BE2C (cell line): ENCODE results near the gene PLXNB2.

Experiments used
- DNase-seq: peaks from one replicate; pipeline ENCODE4 v3.0.0-alpha.2; 2020
- H3K27me3 ChIP-seq: fragments of 250-450 bp; sonication (Bioruptor Pico); 2 replicates; pipeline ENCODE4 v1.5.1; 2020; ENCODE audit warnings: mild to moderate bottlenecking
- H3K36me3 ChIP-seq: fragments of 250-450 bp; sonication (Bioruptor Pico); 2 replicates; pipeline ENCODE4 v1.5.1; 2020; ENCODE audit warnings: mild to moderate bottlenecking
- H3K4me1 ChIP-seq: fragments of 250-450 bp; sonication (Bioruptor Pico); 2 replicates; pipeline ENCODE4 v1.5.1; 2020
- H3K4me3 ChIP-seq: 2 replicates; pipeline ENCODE4 v1.5.1; 2011; ENCODE audit warnings: low read depth, low read length
- H3K9me3 ChIP-seq: fragments of 250-450 bp; sonication (Bioruptor Pico); 2 replicates; pipeline ENCODE4 v1.5.1; 2020
- TF ChIP-seq, protein P1 (sequence below): IDR thresholded peaks from 2 replicates; pipeline ENCODE4 v1.5.1; 2012; ENCODE audit warnings: mild to moderate bottlenecking, low read depth, low read length

Gene PLXNB2

DNA sequence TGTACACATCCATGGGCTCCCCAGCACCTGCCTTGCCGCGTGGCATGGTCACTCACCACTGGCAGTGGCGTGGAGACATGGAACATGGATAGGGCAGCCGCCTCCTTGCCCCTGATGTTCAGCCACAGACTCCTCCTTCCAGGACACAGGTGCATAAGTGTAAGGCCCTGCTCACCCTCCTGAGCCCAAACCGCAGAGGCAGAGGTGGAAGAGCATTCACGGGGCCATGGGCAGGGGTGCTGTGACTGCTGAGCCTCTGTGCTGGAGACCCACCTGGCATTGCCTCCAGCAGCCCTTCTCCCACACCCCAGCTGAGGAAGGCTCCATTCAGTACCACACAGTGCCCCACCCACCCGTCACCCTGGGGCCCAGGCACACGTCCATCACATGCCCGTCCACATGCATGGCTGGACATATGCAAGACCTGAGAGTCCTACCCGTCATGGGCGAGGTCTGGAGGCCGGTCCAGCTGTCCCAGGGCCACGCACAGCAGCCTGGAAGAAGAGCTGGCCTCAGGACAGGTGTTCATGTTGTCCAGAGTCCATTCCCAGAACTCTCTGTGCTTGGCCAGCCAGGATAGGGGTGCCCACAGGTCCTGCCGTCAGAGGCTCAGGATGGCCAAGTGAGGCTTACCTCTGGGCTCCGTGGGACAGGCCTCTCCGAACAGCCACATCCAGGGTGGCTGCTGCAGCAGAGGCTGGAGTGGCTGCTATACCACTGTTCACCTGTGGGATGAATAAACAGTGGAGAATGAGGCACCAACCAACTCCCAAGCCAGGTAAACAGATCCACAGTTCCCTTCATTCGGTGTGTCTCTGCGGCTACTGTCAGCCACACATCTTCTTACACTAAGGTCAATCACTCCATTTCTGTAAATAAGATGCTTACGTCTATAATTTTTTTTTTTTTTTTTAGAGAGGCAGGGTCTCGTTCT lies 60.9 kb downstream of the PLXNB2 start:
- H3K4me3 ChIP-seq: no peak overlapping the region
- peaks cover 17% of the 10 kb centered on the region for H3K4me1 ChIP-seq
- no peak for DNase-seq
- no peaks in the 10 kb centered on the region for H3K9me3 ChIP-seq
- TF ChIP-seq, protein P1, sequence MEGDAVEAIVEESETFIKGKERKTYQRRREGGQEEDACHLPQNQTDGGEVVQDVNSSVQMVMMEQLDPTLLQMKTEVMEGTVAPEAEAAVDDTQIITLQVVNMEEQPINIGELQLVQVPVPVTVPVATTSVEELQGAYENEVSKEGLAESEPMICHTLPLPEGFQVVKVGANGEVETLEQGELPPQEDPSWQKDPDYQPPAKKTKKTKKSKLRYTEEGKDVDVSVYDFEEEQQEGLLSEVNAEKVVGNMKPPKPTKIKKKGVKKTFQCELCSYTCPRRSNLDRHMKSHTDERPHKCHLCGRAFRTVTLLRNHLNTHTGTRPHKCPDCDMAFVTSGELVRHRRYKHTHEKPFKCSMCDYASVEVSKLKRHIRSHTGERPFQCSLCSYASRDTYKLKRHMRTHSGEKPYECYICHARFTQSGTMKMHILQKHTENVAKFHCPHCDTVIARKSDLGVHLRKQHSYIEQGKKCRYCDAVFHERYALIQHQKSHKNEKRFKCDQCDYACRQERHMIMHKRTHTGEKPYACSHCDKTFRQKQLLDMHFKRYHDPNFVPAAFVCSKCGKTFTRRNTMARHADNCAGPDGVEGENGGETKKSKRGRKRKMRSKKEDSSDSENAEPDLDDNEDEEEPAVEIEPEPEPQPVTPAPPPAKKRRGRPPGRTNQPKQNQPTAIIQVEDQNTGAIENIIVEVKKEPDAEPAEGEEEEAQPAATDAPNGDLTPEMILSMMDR: no peak
- no peaks in the 10 kb centered on the region for H3K27me3 ChIP-seq
- H3K36me3 ChIP-seq: peaks cover 14% of the 10 kb centered on the region

DNA sequence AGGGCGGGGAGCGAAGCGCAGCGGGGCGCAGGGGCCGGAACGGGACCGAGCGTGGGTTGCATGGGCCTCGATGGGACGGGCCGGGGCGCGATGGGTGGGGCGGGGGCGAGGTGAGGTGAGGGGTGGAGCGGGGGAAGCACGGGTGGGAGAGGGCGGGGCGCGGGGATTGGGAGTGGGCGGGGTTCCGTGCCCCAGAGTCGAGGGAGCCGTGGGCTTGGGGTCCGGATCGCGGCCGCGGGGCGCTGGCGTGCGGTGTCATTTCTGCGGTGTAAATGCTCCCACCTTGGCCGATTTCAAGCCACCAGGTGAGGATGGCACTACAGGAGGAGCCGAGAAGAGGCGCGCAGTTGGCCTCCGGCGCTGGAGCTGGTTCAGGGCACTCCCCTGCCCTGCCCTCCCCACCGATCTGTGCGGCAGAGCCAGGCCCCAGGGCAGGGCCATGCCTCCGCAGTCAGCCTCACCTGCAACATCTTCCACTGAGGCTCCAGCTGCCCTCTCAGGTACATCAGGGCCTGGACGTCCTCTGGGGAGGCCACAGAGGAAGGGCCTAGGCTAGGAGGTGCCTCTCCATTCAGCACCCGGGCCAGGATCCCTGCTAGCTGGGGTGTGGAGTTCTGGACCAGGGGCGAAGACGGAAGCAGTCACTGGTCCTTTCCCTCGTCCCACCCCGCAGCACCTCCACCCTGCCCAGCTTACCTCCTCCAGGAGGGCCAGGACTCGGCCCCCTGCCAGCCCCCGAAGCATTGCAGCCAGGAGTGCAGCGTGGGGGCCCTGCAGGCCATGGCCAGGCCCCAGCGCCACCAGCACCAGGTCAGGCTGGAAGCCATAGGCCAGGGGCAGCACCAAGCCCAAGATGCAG lies 62.0 kb downstream of the PLXNB2 start:
- Histone ChIP-seq H3K36me3 (peaks cover 14% of the 10 kb centered on the region), H3K9me3 (no peaks in the 10 kb centered on the region), H3K4me1 (peaks cover 17% of the 10 kb centered on the region), H3K27me3 (no peaks in the 10 kb centered on the region), H3K4me3 (peak overlapping the region; percentile 94)
- TF ChIP-seq, protein P1: no peak
- DNase-seq: no peak

DNA sequence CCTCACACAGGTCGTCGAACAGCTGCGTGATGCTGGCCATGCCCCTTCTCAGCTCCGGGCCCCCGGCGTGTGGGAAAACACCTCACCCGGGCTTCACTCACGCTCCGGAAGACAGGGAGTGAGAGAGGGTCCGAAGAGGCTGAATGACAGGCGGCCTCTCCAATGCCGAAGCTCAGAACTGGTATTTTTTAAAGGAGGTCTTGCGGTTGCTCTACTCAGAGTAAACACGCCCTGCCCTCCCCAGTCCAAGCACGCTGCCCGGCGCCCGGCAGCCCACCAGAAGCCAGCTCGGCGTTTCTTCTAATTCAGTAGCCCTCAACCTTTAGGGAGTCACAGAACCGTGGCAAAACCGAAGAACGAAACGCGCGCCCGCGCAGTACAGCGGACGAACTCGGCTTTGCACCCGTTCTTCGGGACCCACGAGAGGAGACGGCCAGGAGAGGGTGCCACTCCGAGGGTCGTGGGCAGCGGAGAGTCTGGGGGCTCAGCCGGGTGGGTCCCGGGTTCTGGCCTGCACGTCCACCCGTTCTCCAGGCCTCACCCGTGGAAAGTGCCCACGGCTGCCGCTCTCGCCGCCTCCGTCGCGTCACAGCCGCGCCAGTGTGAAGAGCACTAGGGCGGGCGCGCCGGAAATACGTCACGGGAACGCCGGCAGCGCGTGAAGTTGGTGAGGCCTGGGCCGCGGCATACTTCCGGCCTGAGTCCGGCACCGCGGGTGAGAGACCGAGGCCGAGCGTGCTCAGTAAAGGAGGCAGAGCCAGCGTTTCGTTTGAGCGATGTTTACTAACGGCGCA lies 62.8 kb downstream of the PLXNB2 start, which contains the start of gene TUBGCP6:
TSS of gene TUBGCP6 (minus strand) at position 604 of the 794 bp plus-strand sequence. CDS start at position 40, 564 bp downstream.
- Histone ChIP-seq H3K36me3 (peaks cover 21% of the 10 kb centered on the region), H3K9me3 (no peaks in the 10 kb centered on the region), H3K27me3 (no peaks in the 10 kb centered on the region), H3K4me1 (peaks cover 14% of the 10 kb centered on the region), H3K4me3 (peak within 1 kb of the TSS; percentile 94)
- TF ChIP-seq, protein P1: peak; percentile 41
- DNase-seq: peak; percentile 95

DNA sequence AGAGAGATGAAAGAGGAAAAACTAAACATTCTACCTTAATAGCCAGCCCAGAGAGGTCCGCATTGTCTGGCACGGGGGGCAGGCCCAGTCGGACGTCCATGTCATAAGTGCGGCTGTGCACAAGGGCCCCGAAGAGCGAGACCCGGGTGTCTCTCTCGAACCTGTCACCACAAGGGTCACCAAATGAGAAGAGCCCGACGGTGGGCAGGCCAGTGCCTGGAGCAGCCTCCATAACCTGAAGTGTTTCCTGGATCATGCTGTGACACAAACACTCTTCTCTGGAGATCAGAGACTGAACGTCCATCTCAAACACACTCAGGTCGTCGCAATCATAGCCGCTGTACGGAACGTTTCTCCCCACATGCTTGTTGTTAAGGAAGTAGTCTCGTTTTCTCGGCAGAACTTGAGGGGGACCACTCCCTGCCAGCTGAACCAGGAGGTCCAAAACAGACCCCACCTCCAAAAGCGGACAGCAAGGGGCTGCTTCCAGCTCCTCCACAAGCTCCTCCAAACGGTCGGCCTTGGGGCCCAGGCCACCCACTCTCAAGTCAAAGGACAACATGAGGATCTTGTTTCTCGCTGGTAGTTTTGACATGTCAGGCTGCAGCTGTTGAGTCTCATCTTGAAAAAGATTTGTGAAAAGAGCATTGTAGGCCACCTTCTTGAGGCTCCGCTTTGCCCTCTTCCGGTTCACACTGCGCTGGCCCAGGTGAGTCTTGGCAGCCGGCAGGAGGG lies 63.6 kb downstream of the PLXNB2 start:
- Histone ChIP-seq H3K27me3 (no peaks in the 10 kb centered on the region), H3K4me3 (peak overlapping the region; percentile 94), H3K4me1 (peaks cover 14% of the 10 kb centered on the region), H3K36me3 (peaks cover 24% of the 10 kb centered on the region), H3K9me3 (no peaks in the 10 kb centered on the region)
- no peak for DNase-seq
- TF ChIP-seq, protein P1: no peak

DNA sequence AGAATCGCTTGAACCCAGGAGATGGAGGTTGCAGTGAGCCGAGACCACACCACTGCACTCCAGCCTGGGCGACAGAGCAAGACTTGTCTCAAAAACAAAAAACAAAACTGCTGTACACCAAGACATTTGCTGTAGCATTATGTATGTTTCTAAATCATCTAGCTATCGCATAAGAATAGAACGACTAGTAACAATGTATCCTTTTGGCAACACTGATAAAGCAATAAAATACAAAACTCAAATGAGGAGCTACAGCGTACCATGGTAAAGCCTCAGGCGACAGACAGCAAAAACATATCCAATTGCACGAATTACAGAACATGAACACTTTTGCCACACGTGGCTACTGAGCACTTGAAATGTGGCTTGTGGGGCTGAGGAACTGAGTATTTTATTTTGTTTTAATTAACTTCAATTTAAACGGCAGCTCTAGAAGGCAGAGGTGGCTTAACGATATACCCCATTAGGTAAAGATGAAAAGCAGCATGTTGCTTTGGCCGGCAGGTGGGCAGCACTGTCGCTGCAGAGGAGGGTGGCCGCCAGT lies 65.0 kb downstream of the PLXNB2 start:
- no peak for DNase-seq
- TF ChIP-seq, protein P1: 0 out of 2 replicates have a peak, but pooled peaks have one; percentile 2
- Histone ChIP-seq H3K4me1 (peaks cover 2% of the 10 kb centered on the region), H3K36me3 (peaks cover 24% of the 10 kb centered on the region), H3K9me3 (no peaks in the 10 kb centered on the region), H3K27me3 (no peaks in the 10 kb centered on the region), H3K4me3 (peak overlapping the region; percentile 94)
